GM18505 (cell line): ENCODE data around the gene C3orf70.

Source experiments
- ATAC-seq: cut with Tn5 transposase; IDR thresholded peaks from one replicate; pipeline ENCODE4 v1.9.1; 2021; ENCODE audit not compliant: unreplicated experiment
- POLR2A ChIP-seq: IDR thresholded peaks from 4 replicates; pipeline ENCODE4 v1.6.1; 2011; ENCODE audit warnings: borderline replicate concordance; ENCODE audit not compliant: insufficient read depth, insufficient read length; ENCODE audit errors: extremely low read depth

C3orf70 gene, protein sequence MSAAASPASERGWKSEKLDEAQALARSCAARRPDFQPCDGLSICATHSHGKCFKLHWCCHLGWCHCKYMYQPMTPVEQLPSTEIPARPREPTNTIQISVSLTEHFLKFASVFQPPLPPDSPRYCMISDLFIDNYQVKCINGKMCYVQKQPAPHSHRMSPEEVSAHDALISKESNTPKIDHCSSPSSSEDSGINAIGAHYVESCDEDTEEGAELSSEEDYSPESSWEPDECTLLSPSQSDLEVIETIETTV

DNA sequence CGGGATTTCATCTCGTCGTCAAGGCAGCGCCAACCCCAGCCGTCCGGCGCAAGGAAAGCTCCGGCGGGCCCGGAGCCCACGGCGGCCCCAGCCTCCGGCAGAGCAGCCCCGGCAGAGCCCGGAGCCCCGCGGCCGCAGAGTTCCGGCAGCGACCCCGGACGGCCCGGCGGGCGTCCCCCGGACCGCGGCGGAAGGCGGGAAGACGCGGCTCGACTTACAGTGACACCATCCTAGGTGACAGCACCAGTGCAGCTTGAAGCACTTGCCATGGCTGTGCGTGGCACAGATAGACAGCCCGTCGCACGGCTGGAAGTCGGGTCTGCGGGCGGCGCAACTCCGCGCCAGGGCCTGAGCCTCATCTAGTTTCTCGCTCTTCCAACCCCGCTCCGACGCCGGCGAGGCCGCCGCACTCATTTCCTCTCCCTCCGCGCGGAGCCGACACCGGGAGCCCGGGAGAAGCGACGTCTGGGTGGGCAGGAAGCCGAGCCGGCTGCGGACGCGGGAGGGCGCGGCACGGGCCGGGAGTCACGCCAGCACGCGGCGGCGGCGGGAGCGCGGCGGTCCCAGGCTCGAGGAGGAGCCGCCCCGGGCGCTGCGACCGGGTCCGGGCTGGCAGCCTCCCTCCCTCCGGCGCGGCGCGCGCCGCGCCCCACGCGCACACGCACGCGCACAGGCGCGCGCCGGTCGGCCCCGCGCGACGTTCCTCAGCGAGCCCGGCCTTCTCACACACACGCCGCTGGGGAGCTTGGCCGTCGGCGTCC lies at the start of gene C3orf70:
Gene C3orf70 (minus strand): TSS at position 651 of the 761 bp plus-strand sequence. CDS start 237 bp downstream, at position 414.
- no peak for TF ChIP-seq POLR2A
- ATAC-seq, result no peak

DNA sequence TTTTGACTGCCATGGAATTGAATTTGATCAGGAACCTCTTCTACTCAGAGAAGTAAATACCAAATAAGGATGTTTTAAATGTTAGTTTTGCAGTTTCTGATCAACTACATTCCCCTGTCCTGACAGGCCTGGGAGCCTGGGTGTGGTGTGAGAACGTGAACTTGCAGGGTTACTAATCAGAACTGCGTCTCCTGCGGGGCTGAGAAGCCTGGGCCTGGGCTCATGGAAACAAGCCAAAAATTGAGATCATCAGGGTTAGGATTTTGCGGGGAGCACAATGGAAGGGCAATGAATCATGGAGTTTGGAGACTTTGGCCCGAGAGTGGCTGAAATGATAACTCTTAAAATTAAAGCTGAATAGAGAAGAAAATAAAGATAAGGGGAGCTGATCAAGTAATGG lies 47.8 kb upstream of the C3orf70 start:
- no peak for ATAC-seq
- no peak for TF ChIP-seq POLR2A

DNA sequence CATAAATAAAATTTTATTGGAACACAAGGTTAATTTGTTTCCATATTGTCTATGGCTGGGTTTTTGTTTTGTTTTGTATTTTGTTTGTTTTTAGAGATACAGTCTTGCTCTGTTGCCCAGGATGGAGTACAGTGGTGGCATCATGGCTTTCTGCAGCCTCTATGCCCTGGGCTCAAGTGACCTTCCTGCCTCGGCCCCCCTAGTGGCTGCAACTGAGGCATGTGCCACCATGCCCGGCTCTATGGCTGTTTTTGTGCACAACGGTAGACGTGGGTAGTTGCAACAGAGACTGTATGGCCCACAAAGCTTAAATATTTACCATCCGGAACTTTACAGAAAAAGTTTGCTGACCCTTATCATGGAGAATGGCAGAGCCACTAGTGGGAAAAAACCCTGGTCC lies 46.8 kb upstream of the C3orf70 start:
- no peak for ATAC-seq
- no peak for TF ChIP-seq POLR2A

DNA sequence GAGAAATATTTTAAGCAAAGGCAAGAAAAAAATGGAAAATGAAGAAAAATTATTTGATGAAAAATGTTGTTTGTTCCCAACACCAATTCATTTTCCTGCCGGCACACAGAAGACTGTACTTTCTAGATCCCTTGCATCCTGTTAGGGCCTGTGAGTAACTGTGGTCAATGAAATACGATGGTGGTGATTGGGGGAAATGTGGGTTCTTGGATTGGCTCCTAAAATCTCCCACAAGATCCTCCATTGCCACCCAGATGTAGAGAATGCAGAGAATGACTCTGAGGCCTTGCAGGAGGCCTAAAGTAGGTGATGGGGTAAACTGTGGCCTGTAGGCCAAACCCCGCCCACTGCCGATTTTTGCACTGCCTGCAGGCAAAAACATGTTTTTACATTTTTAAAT lies 46.3 kb upstream of the C3orf70 start:
- no peak for ATAC-seq
- TF ChIP-seq POLR2A, result no peak

DNA sequence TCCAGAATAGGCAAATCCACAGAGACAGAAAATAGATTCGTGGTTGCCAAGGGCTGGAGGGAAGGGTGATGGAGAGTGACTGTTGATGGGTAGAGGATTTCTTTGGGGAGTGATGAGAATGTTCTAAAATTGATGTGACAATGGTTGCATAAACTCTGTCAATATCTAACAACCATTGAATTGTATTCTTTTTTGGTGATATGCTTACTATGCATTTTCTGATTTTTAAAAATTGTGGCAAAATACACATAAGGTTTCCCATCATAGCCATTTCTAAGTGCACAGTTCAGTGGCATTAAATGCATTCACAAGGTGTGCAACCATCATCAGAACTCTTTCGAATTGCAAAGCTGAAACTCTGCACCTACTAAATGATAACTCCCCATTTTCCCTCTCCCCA lies 44.2 kb upstream of the C3orf70 start:
- ATAC-seq, result no peak

DNA sequence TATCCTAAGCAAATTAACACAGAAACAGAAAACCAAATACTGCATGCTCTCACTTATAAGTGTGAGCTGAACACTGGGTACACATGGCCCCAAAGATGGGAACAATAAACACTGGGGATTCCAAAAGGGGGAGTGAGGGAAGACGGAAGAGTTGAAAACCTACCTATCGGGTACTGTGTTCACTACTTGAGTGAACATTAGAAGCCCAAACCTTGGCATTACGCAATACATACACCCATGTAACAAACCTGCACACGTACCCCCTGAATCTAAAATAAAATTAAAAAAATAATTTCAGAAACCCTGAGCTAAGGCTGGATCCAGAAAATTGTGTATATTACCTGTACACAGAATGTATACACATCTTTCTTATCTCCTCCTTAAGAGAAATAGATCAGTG lies 42.8 kb upstream of the C3orf70 start:
- no peak for TF ChIP-seq POLR2A
- no peak for ATAC-seq

More for the DNA sequence above, 44.2 kb upstream of the C3orf70 start:
- no peak for TF ChIP-seq POLR2A

DNA sequence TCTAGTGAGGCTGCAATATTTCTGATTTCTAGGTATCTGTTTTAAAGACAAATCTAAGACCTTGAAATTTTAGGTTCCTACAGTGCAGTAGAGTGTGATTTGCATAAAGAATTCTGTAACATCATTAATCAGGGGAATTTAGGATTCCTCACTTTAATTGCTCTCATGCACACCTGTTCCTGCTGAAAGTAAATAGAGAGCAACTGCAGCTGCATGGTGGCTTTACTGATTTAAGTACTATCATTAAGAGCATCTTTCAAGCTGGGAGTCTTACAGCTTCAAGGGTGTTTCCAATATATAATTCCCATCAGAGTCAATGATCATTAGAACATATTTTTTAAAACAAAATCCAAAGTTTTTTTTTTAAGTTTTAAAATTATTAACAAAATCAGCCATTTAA lies 36.0 kb upstream of the C3orf70 start:
- no peak for ATAC-seq
- TF ChIP-seq POLR2A, result no peak

DNA sequence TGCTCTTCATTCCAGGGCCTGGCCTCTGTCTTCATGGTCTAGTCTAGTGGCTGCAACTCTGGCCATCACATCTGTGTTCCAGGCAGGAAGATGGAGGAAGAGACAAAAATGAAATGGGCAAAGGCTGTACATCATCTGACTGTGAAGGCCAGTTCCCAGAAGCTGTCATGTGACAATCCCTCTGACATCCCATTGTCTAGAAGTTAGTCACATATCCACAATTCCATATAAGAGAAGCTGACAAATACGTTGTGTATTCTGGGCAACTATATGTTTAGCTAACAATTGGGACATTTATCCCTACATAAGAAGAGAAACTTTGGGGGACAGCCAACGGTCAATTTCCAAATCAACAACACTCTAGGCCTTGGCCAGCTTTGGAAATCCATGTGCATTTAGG lies 34.5 kb upstream of the C3orf70 start:
- TF ChIP-seq POLR2A, result no peak

DNA sequence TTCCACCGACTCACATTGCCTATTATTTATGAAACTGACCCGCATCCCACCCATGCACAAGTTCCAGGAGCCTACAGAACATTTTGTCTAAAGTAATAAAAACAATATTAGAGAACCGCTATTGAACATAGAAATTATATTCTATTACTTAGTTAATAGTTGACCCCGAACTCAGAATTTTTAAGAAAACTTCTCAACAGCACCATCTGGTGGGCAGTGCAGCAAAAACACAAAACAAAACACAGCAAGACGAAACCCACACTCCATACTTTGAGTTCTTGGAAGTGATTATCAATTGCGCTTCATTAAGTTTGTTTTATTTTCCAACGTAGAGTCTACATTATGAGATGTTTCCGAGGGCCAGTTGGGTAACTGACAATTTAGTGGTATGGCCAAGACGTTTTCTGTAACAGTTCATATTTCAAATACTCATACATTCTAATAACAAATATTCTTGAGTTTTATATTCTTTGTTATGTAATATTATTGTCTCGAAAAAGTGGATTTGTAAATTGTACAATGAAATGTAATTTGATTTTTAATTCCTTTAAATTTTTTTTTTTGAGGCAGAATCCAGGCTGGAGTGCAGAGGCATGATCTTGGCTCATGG lies 24.0 kb upstream of the C3orf70 start:
- TF ChIP-seq POLR2A, result no peak
- ATAC-seq, result no peak

More for the DNA sequence above, 34.5 kb upstream of the C3orf70 start:
- ATAC-seq, result no peak

DNA sequence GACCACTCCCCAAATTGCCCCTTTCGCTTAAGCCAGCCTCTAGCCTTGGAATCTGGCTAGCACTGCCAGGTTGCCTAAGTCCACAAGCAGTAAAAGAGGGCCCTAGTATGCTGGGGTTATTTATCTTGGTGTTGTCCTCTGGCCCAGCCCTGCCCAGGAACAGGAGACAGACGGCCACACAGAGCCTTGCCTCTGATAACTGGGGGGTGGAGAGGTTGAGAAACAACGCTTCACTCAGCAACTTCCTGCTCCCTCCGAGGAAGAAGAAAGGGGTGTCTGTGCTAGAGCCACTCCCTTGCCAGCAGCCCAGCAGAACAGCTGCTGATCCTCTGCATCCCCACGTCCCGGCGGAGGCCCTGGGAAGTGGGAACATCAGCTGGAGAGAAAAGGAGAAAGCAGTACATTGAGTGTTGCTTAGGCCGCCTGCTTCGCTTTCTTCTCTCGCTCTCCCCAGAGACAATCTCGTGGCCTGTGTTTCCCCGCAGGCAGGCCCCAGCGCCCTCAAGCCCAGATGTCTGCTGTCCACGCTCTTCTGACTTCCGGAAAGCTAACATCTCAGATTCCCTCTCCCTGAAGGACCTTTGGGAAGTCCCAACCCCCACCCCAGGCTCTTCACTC lies 22.6 kb upstream of the C3orf70 start:
- no peak for TF ChIP-seq POLR2A
- no peak for ATAC-seq

DNA sequence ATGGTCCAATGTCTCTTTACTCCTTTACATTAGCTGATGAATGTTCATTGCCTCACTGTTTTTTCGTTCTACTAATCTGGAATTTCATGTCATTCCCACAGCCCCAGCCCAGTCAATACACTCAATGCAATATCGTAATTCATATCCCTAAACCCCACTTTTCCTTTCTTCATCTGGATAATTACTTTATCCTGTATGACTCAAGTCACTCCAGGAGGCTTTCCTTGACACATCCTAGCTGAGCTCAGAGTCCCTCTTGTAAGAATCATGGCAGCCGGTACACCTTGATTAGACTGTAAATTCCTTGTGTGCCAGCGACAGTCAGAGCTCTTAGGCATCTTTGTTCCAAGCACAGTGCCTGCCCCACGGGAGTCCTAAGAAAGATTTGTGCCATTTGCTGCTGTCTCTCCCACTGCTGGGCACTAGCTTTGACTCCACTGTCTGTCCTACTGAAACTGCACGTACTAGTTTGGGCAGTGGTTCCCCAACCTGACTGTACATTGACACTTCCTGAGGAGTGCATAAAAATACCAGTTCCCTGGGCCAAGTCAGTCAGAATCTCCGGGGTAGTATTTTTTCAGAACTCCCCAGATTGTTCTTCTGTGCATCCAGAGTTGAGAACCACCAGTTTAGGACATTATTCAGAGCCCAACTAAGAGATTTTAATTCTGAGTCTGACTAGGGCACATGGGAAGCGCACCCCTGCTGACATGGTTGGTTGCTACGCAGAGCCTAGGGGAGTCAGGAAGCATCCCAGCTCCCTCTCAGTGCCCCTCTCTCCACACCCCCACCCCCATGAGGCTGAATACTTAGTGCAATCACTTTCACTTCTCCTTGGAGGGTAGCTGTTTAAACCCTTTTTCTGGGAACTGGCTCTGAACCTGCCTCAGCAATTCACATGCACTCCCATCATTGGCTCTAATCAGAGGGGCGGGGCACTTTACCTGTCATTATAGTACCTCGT lies 19.5 kb upstream of the C3orf70 start:
- ATAC-seq, result no peak
- TF ChIP-seq POLR2A, result no peak

DNA sequence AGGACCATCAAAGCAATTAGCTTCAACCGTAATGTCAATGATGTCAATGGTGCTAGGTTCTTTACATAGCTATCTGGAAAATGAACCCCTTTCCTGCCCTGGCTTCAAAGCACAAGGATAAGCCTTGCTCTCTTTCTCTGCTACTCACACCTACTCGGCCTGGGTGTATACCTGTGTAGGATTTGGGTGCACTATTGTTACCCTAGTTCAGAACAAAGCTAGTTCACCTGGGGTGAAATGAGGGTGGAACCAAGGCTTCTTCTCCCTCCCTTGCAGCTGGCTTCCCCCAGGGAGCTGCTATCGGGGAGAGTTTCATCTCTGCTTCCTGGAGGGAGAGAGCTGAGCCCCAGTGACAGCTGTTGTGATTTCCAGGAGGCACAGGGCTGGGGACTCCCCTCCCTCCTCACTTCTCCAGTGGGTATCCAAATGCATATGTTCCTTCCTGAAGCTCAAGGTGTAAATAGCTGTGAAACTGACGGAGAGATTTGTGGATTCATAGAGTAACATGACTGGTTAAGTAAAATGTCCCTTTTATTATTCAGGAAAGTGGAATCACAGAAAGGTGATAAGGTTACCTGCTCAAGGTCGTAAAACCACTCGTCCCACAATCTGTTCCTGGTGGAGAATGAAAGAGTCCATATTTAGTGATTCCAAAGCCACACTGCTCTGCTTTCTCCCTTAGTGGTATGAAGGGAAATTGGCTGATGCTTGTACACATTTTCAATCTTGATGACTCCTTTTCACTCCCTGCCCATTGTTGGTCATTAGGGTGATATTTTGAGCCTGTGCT lies 11.8 kb upstream of the C3orf70 start:
- TF ChIP-seq POLR2A, result no peak
- ATAC-seq, result no peak
